NCI-H226 (cell line): ENCODE results near the gene RBM19.
"Not testable (repeated sequence)": the region's sequence is repeated elsewhere in the genome, so short reads cannot be mapped to it uniquely, and the experiment has no call there.

Source experiments
- DNase-seq: peaks from one replicate; pipeline ENCODE4 v3.0.0-alpha.2; 2015

RBM19 gene

GRCh38 chr12:113930249-113930648 is 35.9 kb downstream of the RBM19 start:
- no peak for DNase-seq

DNA sequence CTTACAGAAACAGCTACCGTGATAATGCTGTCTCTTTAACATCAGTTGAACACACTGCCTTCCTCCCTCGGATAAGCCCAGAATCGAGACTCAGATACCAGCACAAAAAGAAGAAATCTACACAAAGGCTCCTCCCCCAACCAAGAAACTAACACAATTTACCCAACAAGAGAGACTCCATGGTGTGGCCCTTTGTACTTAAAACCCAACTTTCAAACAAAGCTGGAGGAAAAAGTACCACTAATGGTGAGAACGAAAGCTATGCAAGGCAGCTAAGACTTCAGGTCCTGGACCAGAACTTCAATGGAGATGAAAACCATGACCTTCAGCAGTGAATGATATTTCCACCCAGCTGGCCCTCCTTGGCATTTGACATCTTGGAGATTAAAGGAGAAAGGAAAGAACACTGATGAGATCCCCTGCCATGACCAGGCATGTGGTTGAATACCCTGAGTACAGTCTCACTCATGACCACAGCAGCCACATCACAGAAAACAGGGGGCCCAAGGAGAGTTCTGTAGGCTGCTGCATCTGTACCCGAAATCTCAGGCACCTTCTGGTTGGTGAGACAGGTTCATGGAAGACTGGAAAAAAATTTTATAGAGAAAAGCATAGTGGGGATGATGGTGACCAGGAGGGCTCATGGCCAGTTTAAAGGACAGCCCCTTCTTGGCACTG is 36.7 kb downstream of the RBM19 start:
- DNase-seq = no peak

- DNase-seq = no peak
Observed at GRCh38 chr12:113926788-113927187, 39.3 kb downstream of the RBM19 start.

DNA sequence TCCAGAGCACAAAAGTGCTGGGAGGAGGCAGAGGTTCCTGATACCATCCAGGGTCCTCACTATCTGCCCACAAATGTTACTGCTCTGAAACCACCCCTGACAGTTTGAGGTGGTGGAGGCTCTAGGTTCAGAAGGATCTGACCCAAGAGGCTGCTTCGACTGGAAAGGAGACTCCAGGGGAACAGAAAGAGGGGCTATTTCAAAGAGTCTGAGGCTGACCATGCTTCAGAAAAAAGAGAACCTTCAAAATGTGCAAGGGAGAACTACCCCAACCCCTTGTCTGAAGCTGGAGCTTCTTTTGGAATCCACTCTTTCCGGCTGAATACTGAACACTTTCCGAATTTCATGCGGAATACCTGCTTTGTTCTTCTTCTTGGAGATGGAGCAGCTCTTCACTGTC is 41.8 kb downstream of the RBM19 start:
- DNase-seq = no peak

DNA sequence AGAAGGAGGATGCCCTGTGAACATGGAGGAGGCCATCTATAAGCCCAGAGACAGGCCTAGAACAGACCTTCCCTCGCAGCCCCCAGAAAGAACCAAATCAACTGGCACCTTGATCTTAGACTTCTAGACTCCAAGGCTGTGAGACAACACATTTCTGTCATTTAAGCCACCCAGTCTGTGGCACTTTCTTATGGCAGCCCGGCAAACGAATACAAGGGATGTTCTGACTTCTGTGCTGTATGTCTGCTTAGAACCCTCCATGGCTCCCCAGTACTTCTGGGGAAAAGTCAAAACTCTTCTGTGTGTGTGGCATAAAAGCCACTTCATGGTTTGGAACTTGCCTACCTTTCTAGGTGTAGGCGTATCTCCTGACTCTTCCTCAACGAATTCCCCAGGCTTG is 42.9 kb downstream of the RBM19 start:
- DNase-seq = no peak

DNA sequence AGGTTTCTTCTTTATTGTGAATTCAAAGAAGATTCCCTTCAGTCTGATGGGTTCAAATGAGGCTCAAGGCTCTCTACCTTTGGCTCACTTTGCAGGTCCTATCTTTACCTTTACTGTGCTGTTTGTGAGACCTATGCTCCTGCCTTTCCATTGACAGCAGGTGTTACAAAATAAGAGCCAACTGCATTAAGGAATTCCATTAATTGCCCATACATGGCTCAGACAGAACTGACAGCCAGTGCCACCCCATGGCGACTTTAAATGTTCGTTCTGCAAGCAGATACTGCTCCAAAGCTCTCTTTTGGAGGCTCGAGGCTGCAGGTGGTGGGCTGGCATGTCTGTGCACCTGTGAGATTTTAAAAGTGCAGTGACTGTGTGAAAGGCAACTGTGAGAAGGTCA is 44.7 kb downstream of the RBM19 start:
- no peak for DNase-seq

- DNase-seq = no peak
Observed at GRCh38 chr12:113919791-113920190, 46.3 kb downstream of the RBM19 start.

- DNase-seq = no peak
Observed at GRCh38 chr12:113918306-113918705, 47.8 kb downstream of the RBM19 start.

- DNase-seq = no peak
Observed at GRCh38 chr12:113917393-113917792, 48.7 kb downstream of the RBM19 start.

DNA sequence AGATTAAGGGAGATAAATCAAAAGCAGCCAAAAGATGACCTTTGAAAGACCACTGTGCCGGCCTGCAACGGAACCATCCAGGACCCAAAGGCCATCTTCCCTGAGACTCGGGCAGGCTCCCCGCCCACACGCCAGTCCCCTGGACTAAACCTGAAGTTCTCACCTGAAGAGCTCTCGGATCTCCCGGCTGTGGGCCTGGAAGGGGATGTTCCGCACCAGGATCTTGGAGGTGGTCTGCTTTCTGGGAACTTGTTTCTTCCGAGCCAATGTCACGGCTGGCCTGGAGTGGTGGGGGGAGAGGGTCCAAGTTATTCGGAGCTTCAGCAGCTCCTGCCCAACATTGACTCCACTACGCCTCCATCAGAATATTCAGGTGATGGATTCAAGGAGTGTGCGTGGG is 51.3 kb downstream of the RBM19 start:
- DNase-seq = no peak

DNA sequence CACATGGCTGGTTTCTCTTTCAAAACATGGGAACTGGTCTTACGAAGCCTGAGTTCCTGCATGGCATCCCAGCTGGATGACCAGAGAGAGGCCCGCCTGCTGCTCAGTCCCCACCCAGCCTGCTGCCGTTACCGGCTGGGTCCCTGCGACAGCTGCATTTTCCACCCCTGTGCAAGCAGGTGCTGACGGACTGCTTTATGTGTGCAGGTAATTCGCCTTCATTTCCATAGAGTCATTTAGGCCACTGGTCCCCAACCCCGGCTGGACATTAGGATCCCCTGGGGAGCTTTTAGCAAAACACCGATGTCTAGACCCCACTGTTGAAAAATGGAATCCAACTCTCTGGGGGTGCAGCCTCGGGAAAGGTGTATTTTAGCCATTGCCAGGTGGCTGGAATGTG is 51.9 kb downstream of the RBM19 start:
- no peak for DNase-seq

DNA sequence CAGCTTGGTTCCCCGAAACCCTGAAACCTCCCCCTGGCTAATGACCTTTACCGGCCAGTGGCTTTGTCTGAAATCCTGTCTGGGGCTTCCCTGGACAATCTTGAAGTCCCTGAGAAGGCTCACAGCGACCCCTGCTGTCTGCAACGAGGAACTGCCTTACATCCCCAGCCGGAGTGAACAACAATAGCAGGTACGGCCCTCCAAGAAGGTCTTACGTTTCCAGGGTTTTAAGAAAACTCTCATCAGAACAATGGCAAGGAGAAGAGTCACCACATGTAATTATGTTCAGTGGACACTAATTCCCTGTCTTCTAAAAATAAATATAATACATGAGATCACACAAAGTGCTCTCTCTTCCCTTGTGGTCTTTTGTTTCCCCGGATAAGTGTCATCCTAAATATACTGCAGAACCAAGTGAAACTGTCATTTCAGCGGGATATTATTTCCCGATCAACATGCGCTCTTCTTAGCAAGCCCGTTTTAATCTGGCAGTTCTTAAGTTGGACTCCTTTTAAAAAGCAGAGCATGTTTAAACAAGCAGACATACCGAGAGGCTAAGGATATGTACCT is 53.3 kb downstream of the RBM19 start:
- DNase-seq = peak; percentile 13

DNA sequence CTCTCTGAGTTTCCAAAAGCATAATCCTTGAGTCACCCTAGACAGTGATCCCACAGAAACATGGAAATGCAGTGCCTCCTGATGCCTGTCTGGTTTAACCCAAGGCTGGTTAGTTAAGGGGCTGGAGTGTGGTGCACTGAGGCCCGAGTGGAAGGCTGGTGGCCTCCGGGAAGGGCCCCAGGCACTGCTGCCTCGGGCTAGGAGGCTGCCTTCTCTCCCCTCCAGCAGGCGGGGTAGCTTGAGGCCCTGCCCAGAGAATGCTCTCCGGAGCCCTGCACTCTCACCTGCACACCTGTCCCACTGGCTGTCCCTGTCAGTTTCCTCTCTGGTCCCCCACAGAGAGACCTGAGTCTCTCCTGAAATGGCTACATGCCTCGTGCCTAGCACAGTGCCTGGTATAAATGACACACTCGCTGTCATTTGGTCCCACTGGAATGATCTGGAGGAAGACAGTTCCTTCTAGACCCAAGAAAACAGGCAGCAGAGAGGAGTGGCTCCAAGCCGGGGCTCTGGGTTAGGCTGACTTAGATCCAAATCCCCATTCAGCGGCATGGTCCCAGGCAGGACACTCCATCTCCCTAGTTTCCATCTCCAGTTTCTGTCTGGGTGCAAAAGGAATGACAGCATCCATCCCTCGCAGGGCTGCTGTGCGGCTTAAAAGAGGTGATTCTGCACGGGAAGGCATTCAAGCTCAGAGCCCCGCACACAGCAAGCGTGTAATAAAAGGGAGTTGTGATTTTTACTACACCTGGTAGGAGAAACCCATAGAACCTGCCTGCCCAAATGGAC is 54.0 kb downstream of the RBM19 start:
- DNase-seq = no peak

DNA sequence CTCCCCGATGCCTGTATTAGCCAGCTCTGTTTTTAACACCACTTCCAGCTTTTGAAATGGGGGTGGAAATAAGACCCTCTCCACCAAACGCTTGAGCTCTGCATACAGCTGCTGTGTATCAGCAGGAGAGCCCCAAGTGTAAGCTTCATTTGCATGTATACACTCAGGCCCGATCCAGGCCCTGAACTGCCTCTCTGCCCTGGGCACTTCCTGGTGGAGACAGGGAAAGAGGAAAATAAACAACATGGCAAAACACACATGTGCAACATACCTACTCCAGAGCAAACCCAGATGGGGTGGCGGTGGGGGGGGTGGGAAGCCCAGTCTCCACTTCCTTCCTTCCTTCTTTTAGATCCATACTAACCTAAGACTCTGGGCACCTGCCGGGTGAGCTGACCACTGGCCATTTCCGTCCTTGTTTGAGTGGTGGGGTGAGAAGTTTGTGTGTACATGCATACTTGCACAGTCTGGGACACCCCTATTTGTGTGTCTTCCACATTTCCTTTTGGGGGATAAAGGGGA is 55.3 kb downstream of the RBM19 start:
- DNase-seq = no peak

DNA sequence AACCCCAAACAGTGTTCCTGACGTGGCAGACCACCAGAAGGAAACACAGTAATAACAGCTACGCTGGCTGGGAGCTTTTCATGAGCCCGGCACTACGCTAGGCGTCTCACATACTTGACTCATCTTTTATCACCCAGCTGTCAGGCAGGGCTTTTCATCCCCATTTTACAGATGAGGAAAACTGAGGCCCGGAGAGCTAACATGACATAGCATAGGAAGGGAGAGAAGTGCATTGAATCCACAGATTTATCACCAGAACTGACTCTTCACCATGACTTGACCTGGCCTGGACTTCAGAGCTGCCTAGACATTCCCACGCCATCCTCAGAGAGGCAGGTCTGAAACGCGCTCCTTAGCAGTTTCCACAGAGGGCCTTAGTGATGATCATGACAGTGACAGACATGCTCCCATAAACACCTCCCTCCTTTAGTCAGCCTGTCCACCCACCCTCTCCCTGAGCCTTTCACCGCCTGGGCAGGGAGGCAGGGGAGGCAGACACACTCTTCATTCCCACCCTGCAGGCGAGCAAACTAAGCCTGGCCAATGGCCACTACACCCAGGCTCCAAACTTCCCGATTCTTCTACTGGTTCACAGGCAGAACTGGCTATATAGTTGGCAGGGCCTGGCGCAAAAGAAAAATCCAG is 56.2 kb downstream of the RBM19 start:
- no peak for DNase-seq

DNA sequence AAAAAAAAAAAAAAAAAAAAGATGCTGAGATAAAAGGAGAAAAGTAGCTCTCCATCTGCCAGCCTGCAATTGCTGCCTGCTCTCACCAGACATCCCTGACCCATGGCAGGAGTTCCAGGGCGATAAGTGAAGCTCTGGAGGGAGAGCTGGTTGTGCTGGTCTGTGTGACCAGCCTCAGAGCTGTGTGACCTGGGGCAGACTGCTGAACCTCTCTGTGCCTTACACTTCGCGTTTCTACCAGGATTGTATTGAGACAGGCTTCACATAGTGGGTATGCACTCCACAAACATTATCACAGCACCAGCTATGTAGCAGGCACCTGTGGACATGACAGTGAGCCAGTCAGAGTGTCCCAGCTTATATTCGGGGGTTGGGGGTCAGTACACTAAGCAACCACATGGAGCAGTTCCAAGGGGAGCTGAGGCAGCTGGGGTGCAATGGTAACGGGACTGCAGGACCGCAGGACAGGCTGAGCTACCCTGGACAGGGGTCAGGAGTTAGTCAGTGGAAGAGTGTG is 57.5 kb downstream of the RBM19 start:
- no peak for DNase-seq

- no peak for DNase-seq
Observed at GRCh38 chr12:113907446-113908180, 58.5 kb downstream of the RBM19 start.

DNA sequence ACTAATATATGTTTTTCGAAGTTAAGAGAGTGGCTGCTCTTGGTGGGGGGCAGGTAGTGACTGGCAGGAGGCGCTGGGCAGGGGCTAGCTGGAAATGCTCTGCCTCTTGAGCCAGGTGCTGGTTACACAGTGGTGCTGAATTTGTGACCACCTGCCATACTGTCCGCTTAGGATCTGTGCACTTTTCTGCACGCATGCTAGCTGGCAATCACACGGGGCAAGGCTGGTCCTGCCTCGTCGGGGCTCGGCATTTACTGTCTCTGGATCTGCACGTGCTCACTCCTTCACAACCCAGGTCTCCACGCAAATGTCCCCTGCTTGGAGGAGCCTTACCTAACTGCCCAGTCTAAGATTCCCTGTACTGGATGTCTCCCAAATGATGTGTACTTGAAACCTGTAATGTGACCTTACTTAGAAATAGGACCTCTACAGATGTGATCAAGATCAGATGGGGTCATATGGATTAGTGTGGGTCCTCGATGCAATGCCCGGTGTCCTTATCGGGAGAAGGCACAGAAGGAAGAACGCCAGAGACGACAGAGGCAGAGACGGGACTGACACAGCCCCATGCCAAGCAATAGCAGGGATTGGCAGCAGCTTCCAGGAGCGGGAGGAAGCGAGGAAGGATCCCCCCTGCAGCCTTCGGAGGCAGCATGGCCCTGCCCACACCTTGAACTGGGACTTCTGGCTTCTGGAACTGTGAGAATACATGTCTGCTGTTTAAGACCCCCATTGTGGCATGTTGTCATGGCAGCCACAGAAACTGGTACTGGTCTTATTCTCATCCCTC is 59.5 kb downstream of the RBM19 start:
- no peak for DNase-seq

DNA sequence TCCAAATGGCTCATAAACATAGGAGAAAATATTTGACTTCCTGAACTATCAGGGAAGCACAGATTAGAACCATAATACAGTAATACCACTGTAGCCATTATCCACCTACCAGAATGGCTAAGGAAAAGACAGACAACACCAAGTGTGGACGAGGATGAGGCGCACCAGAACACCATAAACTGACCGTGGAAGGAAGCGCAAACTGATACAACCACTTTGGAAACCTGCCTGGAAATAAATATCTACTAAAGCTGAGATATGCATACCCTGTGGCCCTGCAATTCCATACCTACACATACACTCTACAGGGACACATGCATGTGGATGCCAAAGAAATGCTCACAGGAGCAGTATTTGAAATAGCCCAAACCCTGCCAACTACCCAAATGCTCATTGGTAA is 60.3 kb downstream of the RBM19 start:
- DNase-seq = no peak

GRCh38 chr12:113903381-113903863 is 62.7 kb downstream of the RBM19 start:
- DNase-seq = no peak

- not testable (repeated sequence) for DNase-seq
Observed at GRCh38 chr12:113901319-113901718, 64.8 kb downstream of the RBM19 start.

GRCh38 chr12:113900716-113901115 is 65.4 kb downstream of the RBM19 start:
- DNase-seq = no peak
